HepG2 (cell line): ENCODE results near the gene MTUS2. TPM values are rescaled to one million over a fixed set of nuclear protein-coding genes. Genes with fewer than 3 reads are reported as not detected.

ENCODE experiments used
- ATAC-seq: fragments of 200-7000 bp; cut with Tn5 transposase; 3 replicates; pipeline ENCODE4 v1.9.1; 2020; ENCODE audit warnings: mild to moderate bottlenecking, moderate library complexity
- BruUV-seq: library from RNA; stranded (reverse); fragments of 400-500 nt; replicated peaks from 2 replicates; lab custom pipeline; 2021; lab: Mats Ljungman, UMichigan
- CTCF ChIA-PET: fragments of 300-600 bp; formaldehyde crosslinking; extraction: SDS; loops from one replicate; lab custom pipeline; 2021; ENCODE audit warnings: low total read pairs, inconsistent platforms, low intra/inter-chr PET ratio; lab: Yijun Ruan, JAX
- POLR2A ChIA-PET: fragments of 350-600 bp; sonication (Branson Sonifier 250); formaldehyde crosslinking; loops from one replicate; lab custom pipeline; 2020; ENCODE audit warnings: antibody characterized with exemption, inconsistent platforms; lab: Yijun Ruan, JAX
- DNase-seq: peaks from one replicate; pipeline ENCODE4 v3.0.0-alpha.2; 2015; ENCODE audit warnings: low spot score
- FAIRE-seq: peaks from 3 replicates; lab custom pipeline; 2011; peaks lifted over from hg19 to GRCh38; lab: Jason Lieb, UNC
- H2AFZ ChIP-seq: one replicate; pipeline ENCODE4 v1.6.1; 2011; ENCODE audit warnings: low read length, inconsistent platforms
- H3K27ac ChIP-seq: fragments of 300-600 bp; 3 replicates; pipeline ENCODE4 v1.8.0; 2011; ENCODE audit warnings: mixed run types, mild to moderate bottlenecking, mixed read lengths, low read length, inconsistent platforms; ENCODE audit not compliant: insufficient read depth; ENCODE audit errors: extremely low read length
- H3K27me3 ChIP-seq, 2 experiments: fragments of 200-600 bp in 1 of 2; 2 replicates in 1 of 2; 3 replicates in 1 of 2; pipeline versions ENCODE4 v1.6.0 to v1.8.0; 2011; ENCODE audit warnings: low read length in 2 of 2, mild to moderate bottlenecking in 2 of 2, moderate library complexity in 2 of 2, inconsistent platforms in 1 of 2; ENCODE audit not compliant: insufficient read depth in 2 of 2, control insufficient read depth in 1 of 2
- H3K36me3 ChIP-seq, 2 experiments: fragments of 200-600 bp in 1 of 2; replicated peaks in 1 of 2; 2 replicates in 1 of 2; 3 replicates in 1 of 2; pipeline versions ENCODE4 v1.5.1 to v1.8.0; 2011; ENCODE audit warnings: low read length in 2 of 2, inconsistent platforms in 1 of 2; ENCODE audit not compliant: insufficient read depth in 2 of 2, control insufficient read depth in 1 of 2
- H3K4me1 ChIP-seq: 2 replicates; pipeline ENCODE4 v1.5.1; 2012; ENCODE audit warnings: low read length, inconsistent platforms; ENCODE audit not compliant: insufficient read depth
- H3K4me2 ChIP-seq: 2 replicates; pipeline ENCODE4 v1.6.0; 2011; ENCODE audit warnings: low read depth, low read length, inconsistent platforms
- H3K4me3 ChIP-seq, 3 experiments: fragments of 200-600 bp in 1 of 3; sonication (generic), shearing (Covaris generic) in 1 of 3; replicated peaks in 1 of 3; 2 replicates each; pipeline ENCODE4 v1.5.1; 2011 to 2016; ENCODE audit warnings: low read length in 3 of 3, inconsistent platforms in 2 of 3, low read depth in 2 of 3, mild to moderate bottlenecking in 2 of 3, control low read depth in 1 of 3, mixed read lengths in 1 of 3; ENCODE audit not compliant: insufficient read depth in 1 of 3
- H3K79me2 ChIP-seq: one replicate; pipeline ENCODE4 v1.6.1; 2011; ENCODE audit warnings: low read length, inconsistent platforms; ENCODE audit not compliant: insufficient read depth
- H3K9ac ChIP-seq: 2 replicates; pipeline ENCODE4 v1.6.0; 2011; ENCODE audit warnings: mild to moderate bottlenecking, low read depth, low read length, inconsistent platforms; ENCODE audit not compliant: insufficient read depth
- H3K9me3 ChIP-seq: 2 replicates; pipeline ENCODE4 v1.5.1; 2012; ENCODE audit warnings: mild to moderate bottlenecking, low read length
- H4K20me1 ChIP-seq: 2 replicates; pipeline ENCODE4 v1.6.0; 2011; ENCODE audit warnings: inconsistent platforms, mild to moderate bottlenecking, low read length, moderate library complexity; ENCODE audit not compliant: insufficient read depth
- ELF4 ChIP-seq: sonication (generic); formaldehyde crosslinking; IDR thresholded peaks from 2 replicates; pipeline ENCODE4 v1.5.0; 2020; ENCODE audit warnings: missing genetic modification reagents, mild to moderate bottlenecking, moderate library complexity, borderline replicate concordance
- ESRRA ChIP-seq: sonication (generic); formaldehyde crosslinking; IDR thresholded peaks from 2 replicates; pipeline ENCODE4 v1.5.1; 2020; ENCODE audit warnings: mild to moderate bottlenecking, low read depth, missing genetic modification reagents
- HNRNPH1 ChIP-seq: fragments of 200-400 bp; formaldehyde crosslinking; optimal IDR thresholded peaks from 2 replicates; pipeline ENCODE3; 2017; ENCODE audit warnings: mild to moderate bottlenecking, low read depth, low read length
- NR2C2 ChIP-seq: sonication (generic); formaldehyde crosslinking; IDR thresholded peaks from 2 replicates; pipeline ENCODE4 v1.4.0; 2020; ENCODE audit warnings: missing genetic modification reagents, mild to moderate bottlenecking, moderate library complexity, borderline replicate concordance
- PCBP1 ChIP-seq: fragments of 200-400 bp; formaldehyde crosslinking; IDR thresholded peaks from 2 replicates; pipeline ENCODE4 v1.6.1; 2017; ENCODE audit warnings: mild to moderate bottlenecking, low read depth, low read length, borderline replicate concordance
- RAD21 ChIP-seq: fragments of 450-650 bp; formaldehyde crosslinking; IDR thresholded peaks from 2 replicates; pipeline ENCODE4 v1.5.0; 2020; ENCODE audit warnings: mild to moderate bottlenecking
- SMARCE1 ChIP-seq: fragments of 450-650 bp; IDR thresholded peaks from 2 replicates; pipeline ENCODE4 v1.6.1; 2017; ENCODE audit warnings: borderline replicate concordance
- THYN1 ChIP-seq: sonication (generic); formaldehyde crosslinking; IDR thresholded peaks from 2 replicates; pipeline ENCODE4 v1.8.1; 2023; ENCODE audit warnings: low read depth, mild to moderate bottlenecking, moderate library complexity, missing genetic modification reagents, borderline replicate concordance
- ZNF619 ChIP-seq: sonication (generic); formaldehyde crosslinking; IDR thresholded peaks from 2 replicates; pipeline ENCODE4 v1.4.0; 2020; ENCODE audit warnings: mild to moderate bottlenecking, missing genetic modification reagents
- WGBS: methylation state at CpG from one replicate; pipeline ENCODE4 v1.1.6; 2017; ENCODE audit warnings: low lambda C conversion rate; 5-methylcytosine and 5-hydroxymethylcytosine counted together
- in situ Hi-C: cut with HindIII; loops from 2 replicates; pipeline ENCODE4 v1.10.0; 2017; ENCODE audit warnings: low pct_unique_long_range_greater_than_20kb; ENCODE audit not compliant: extremely low pct_ligation_motif_present
- intact Hi-C: fragments of 100-400 bp; cut with micrococcal nuclease; formaldehyde crosslinking; loops from one replicate; pipeline ENCODE4 v1.10.0; 2022; ENCODE audit not compliant: unreplicated experiment
- polyA plus RNA-seq, 8 experiments: library from polyadenylated mRNA; depleted of rRNA in 3 of 8; stranded (reverse) in 7 of 8; unstranded in 1 of 8; fragments of >200 nt; fragmentation: Illumina TruSeq in 4 of 8; extraction: Trizol in 4 of 8; gene quantifications; 2 replicates each; pipeline versions ENCODE4 v1.2.1 to v1.2.3, GENCODE V29; 2011 to 2016; ENCODE audit warnings: low read depth in 4 of 8, missing spikeins in 1 of 8, mixed read lengths in 1 of 8; ENCODE audit not compliant: insufficient read depth in 1 of 8
- total RNA-seq, 5 experiments: library from RNA; depleted of rRNA; stranded (reverse); fragments of >200 nt; fragmentation: Illumina TruSeq; extraction: Trizol; gene quantifications; 2 replicates each; pipeline ENCODE4 v1.2.3, GENCODE V29; 2016; ENCODE audit warnings: low read depth in 1 of 5
- TF ChIP-seq, protein P1 (sequence below): conservative IDR thresholded peaks from 2 replicates; pipeline ENCODE4 v1.6.1; 2018; ENCODE audit warnings: missing genetic modification reagents
- TF ChIP-seq, protein P2 (sequence below): sonication (generic); formaldehyde crosslinking; IDR thresholded peaks from 2 replicates; pipeline ENCODE4 v1.4.0; 2020; ENCODE audit warnings: mild to moderate bottlenecking, low read depth, missing genetic modification reagents
- TF ChIP-seq, protein P3 (sequence below): IDR thresholded peaks from 2 replicates; pipeline ENCODE4 v1.6.1; 2016; ENCODE audit warnings: mild to moderate bottlenecking, missing biosample characterization, missing genetic modification reagents

MTUS2 gene
- total and polyA plus RNA-seq, 2 of the 13 experiments (the other 11 are each of a cell fraction or from before 2014, with no cell fraction given), result not detected

DNA sequence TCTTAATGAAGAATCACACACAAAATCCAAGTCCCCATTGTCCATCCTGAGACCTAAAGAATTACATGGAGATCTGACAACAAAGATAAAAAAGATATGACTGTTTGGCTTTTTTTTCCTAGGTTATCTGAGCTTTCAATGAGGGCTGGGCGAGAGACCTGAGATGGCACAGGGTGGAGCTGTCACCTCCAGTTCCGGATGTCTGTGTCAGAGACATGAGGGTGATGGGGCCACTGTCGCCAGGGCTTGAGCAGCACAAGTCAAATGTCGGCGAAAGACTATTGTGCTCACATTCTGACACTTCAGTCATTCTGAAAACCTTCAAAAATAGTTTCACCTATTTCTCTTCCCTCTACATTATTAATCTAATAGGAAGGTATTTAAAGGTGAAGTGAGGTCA, 709.6 kb downstream of the MTUS2 start:
- Histone ChIP-seq H3K27ac (no peak overlapping the region), H3K9me3 (no peaks in the 10 kb centered on the region), H3K79me2 (no peaks in the 10 kb centered on the region), H3K27me3 (no peaks in the 10 kb centered on the region), H3K4me3 (no peak overlapping the region), H2AFZ (no peak overlapping the region), H3K36me3 (peaks cover 37 to 83% of the 10 kb centered on the region in 2 experiments), H3K9ac (no peak overlapping the region), H3K4me2 (no peak overlapping the region), H3K4me1 (no peaks in the 10 kb centered on the region), H4K20me1 (no peaks in the 10 kb centered on the region; the same call in 1 of the 2 replicates)
- POLR2A ChIA-PET, result no interaction called here
- intact Hi-C loops (no loop called here), in situ Hi-C loops (no loop called here)
- CTCF ChIA-PET, result no interaction called here
- ATAC-seq (no peak), DNase-seq (no peak), FAIRE-seq (no peak)
- no peak for TF ChIP-seq RAD21
- no peak for TF ChIP-seq ZNF619 (CRISPR knock-in tag)
- no peak for TF ChIP-seq HNRNPH1
- TF ChIP-seq SMARCE1, result no peak
- TF ChIP-seq PCBP1, result no peak
- TF ChIP-seq, protein P1, sequence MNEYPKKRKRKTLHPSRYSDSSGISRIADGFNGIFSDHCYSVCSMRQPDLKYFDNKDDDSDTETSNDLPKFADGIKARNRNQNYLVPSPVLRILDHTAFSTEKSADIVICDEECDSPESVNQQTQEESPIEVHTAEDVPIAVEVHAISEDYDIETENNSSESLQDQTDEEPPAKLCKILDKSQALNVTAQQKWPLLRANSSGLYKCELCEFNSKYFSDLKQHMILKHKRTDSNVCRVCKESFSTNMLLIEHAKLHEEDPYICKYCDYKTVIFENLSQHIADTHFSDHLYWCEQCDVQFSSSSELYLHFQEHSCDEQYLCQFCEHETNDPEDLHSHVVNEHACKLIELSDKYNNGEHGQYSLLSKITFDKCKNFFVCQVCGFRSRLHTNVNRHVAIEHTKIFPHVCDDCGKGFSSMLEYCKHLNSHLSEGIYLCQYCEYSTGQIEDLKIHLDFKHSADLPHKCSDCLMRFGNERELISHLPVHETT (CRISPR knock-in tag), result no peak
- no peak for TF ChIP-seq NR2C2 (CRISPR knock-in tag)
- no peak for TF ChIP-seq ELF4 (CRISPR knock-in tag)
- no peak for TF ChIP-seq ESRRA
- TF ChIP-seq, protein P2, sequence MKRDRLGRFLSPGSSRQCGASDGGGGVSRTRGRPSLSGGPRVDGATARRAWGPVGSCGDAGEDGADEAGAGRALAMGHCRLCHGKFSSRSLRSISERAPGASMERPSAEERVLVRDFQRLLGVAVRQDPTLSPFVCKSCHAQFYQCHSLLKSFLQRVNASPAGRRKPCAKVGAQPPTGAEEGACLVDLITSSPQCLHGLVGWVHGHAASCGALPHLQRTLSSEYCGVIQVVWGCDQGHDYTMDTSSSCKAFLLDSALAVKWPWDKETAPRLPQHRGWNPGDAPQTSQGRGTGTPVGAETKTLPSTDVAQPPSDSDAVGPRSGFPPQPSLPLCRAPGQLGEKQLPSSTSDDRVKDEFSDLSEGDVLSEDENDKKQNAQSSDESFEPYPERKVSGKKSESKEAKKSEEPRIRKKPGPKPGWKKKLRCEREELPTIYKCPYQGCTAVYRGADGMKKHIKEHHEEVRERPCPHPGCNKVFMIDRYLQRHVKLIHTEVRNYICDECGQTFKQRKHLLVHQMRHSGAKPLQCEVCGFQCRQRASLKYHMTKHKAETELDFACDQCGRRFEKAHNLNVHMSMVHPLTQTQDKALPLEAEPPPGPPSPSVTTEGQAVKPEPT (CRISPR knock-in tag), result no peak
- no peak for TF ChIP-seq THYN1 (CRISPR knock-in tag)
- TF ChIP-seq, protein P3, sequence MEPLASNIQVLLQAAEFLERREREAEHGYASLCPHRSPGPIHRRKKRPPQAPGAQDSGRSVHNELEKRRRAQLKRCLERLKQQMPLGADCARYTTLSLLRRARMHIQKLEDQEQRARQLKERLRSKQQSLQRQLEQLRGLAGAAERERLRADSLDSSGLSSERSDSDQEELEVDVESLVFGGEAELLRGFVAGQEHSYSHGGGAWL (CRISPR knock-in tag), result no peak
- WGBS, result 100% methylated on average over 5 of the region's 5 CpGs
- no TSS peak for BruUV-seq
